ENCODE results near the gene CYP2A7.
"Not testable (repeated sequence)": the region's sequence is repeated elsewhere in the genome, so short reads cannot be mapped to it uniquely, and the experiment has no call there.

CYP2A7 gene

GRCh38 chr19:40896843-40897789 is 15.1 kb upstream of the CYP2A7 start:
- not testable (repeated sequence) for DNase-seq (ENCODE audit: low spot score)

DNA sequence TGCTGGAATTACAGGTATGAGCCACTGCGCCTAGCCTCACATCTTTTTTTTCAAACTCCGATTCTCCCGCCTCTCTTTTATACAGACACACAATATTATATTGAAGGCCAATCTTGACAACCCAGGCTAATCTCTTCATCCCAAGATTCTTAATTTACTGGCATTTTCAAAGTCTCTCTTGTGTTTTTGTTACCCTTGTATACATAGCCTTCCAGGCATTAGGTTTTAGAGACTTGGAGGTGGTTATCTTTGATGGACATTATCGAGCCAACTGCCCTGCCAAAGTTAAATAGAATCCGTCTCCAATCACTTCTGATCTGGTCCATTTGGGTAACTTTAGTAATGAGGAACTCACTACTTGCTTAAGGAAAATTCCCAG is 14.4 kb upstream of the CYP2A7 start:
- no peak for DNase-seq (ENCODE audit: low spot score)

DNA sequence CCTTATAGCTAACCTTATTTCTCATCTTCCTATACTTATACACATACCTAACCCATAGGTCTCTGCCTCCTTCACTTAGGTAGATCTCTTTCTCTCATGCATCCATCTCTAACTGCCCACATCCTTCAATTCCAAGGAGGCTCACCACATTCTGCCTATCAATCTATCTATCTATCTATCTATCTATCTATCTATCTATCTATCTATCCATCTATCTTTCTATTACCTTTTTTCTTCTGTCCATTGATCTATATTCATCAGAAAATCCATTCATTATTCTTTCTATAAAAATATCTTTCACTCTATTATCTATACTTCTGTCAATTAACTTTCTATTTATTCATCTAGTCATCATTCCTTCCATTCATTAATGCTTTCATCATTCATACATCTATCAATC is 11.1 kb upstream of the CYP2A7 start:
- no peak for DNase-seq (ENCODE audit: low spot score)

- no peak for DNase-seq (ENCODE audit: low spot score)
Measured at GRCh38 chr19:40889366-40889765, 7.3 kb upstream of the CYP2A7 start.

DNA sequence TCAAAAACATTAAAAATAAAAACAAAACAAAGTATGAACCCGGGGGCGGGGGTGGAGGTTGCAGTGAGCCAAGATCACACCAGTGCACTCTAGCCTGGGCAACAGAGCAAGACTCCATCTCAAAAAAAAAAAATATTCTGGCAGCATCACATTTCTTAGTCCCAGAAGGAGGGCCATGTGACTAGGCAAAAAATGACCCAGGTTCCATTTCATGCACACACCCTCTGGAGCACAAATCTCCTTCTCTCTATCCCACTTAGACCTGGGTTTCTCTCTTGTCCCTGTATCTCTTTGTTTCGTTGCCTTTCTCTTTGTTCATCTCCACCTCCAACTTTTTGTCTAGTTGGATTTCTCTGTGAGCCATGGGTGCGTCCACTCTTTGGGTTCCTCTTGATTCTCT is 6.2 kb upstream of the CYP2A7 start:
- no peak for DNase-seq (ENCODE audit: low spot score)

- DNase-seq (ENCODE audit: low spot score): not testable (repeated sequence)
Measured at GRCh38 chr19:40884187-40884931, 2.3 kb upstream of the CYP2A7 start.

DNA sequence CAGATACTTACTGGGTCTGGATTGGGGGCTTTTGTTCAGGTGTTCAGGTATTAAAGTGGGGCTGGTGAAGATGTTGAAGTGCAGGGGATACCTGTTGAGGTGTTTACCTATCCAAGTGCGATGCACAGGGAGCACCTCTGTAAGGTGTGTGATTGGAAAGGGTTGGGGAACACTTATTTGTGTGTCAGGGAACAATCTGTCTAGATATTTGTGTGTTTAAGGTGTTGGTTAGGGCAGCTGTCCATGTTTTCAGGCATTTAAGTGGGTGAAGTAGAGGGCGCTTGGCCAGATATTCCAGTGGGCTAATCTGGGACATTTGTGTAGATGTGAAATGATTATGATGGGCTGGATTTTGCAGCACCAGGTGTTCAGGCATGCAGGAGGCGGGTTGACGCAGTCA is 2.7 kb downstream of the CYP2A7 start:
- not testable (repeated sequence) for DNase-seq (ENCODE audit: low spot score)

DNA sequence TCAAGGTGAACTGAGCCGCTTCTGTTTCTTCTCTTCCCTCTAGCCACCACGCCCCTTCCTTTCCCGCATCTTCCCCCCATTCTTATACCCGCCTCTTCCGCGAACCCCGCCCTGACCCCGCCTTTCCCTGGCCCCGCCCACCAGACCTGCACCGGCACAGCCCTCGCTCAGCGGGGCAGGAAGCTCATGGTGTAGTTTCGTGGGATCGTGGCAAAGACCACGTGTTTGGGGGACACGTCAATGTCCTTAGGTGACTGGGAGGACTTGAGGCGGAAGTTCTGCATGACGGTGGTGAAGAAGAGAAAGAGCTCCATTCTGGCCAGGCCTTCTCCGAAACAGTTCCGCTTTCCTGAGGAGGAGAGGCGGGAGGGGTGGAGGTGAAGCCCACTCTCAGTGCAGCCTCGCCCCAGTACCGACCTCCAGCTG is 6.5 kb downstream of the CYP2A7 start:
- peak; percentile 59 for DNase-seq (ENCODE audit: low spot score)

GRCh38 chr19:40874874-40875273 is 7.2 kb downstream of the CYP2A7 start:
- DNase-seq (ENCODE audit: low spot score): not testable (repeated sequence)

- DNase-seq (ENCODE audit: low spot score): not testable (repeated sequence)
Measured at GRCh38 chr19:40873873-40874272, 8.2 kb downstream of the CYP2A7 start.

GRCh38 chr19:40872209-40872608 is 9.8 kb downstream of the CYP2A7 start:
- no peak for DNase-seq (ENCODE audit: low spot score)

GRCh38 chr19:40867701-40868100 is 14.3 kb downstream of the CYP2A7 start:
- DNase-seq (ENCODE audit: low spot score): no peak

GRCh38 chr19:40864739-40865496 is 17.1 kb downstream of the CYP2A7 start:
- peak; percentile 25 for DNase-seq (ENCODE audit: low spot score)

- DNase-seq (ENCODE audit: low spot score): no peak
Measured at GRCh38 chr19:40862785-40863184, 19.2 kb downstream of the CYP2A7 start.

DNA sequence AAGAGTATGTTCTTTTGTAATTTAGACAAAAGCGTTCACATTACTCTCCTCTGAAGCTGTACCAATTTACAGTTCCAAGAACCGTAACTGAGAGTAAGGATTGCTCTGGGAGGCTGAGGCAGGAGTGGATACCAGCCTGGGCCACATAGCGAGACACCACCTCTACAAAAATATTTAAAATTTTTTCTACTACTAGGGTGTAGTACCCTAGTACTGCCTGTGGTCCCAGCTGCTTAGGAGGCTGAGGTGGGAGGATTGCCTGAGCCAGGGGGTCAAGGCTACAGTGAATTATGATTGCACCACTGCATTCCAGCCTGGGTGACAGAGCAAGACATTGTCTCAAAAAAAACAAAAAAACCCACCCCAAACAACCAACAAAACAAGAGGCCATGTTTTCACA is 19.7 kb downstream of the CYP2A7 start:
- no peak for DNase-seq (ENCODE audit: low spot score)

- DNase-seq (ENCODE audit: low spot score): no peak
Measured at GRCh38 chr19:40858109-40858508, 23.9 kb downstream of the CYP2A7 start.

GRCh38 chr19:40852467-40853152 is 29.4 kb downstream of the CYP2A7 start:
- not testable (repeated sequence) for DNase-seq (ENCODE audit: low spot score)

- not testable (repeated sequence) for DNase-seq (ENCODE audit: low spot score)
Measured at GRCh38 chr19:40850277-40850676, 31.8 kb downstream of the CYP2A7 start, which contains the start of gene CYP2A6. CYP2A6 (minus strand) TSS chr19:40850447; CDS start chr19:40850426, 21 bp downstream.

GRCh38 chr19:40846722-40847121 is 35.3 kb downstream of the CYP2A7 start:
- not testable (repeated sequence) for DNase-seq (ENCODE audit: low spot score)

- not testable (repeated sequence) for DNase-seq (ENCODE audit: low spot score)
Measured at GRCh38 chr19:40843653-40844052, 38.4 kb downstream of the CYP2A7 start.

- not testable (repeated sequence) for DNase-seq (ENCODE audit: low spot score)
Measured at GRCh38 chr19:40842997-40843652, 38.9 kb downstream of the CYP2A7 start.

All from hematopoietic multipotent progenitor cell treated with erythropoietin and hydrocortisone succinate and interleukin-3 and kit ligand, for 15 days (in vitro differentiated cells).